AG20443 (cell line): ENCODE results near the gene NPDC1.
"Not testable (repeated sequence)": the region's sequence is repeated elsewhere in the genome, so short reads cannot be mapped to it uniquely, and the experiment has no call there.

ENCODE experiments used
- DNase-seq: peaks from one replicate; pipeline ENCODE4 v3.0.0; 2012; ENCODE audit warnings: low spot score, mixed read lengths

Gene NPDC1

GRCh38 chr9:137074657-137075274 is 28.8 kb upstream of the NPDC1 start:
- no peak for DNase-seq

GRCh38 chr9:137073992-137074399 is 28.0 kb upstream of the NPDC1 start:
- DNase-seq: no peak

GRCh38 chr9:137071282-137071681 is 25.3 kb upstream of the NPDC1 start:
- no peak for DNase-seq

GRCh38 chr9:137070906-137071275 is 24.9 kb upstream of the NPDC1 start:
- no peak for DNase-seq

GRCh38 chr9:137070201-137070905 is 24.4 kb upstream of the NPDC1 start, which contains the start of gene SAPCD2:
Gene SAPCD2 (minus strand): TSS chr9:137070557. CDS start chr9:137070460, 97 bp downstream.
- DNase-seq: peak; percentile 93

GRCh38 chr9:137069508-137070091 is 23.6 kb upstream of the NPDC1 start:
- no peak for DNase-seq

GRCh38 chr9:137068539-137069507 is 22.8 kb upstream of the NPDC1 start:
- no peak for DNase-seq

- DNase-seq: peak; percentile 85
Observed at GRCh38 chr9:137067860-137068538, 22.0 kb upstream of the NPDC1 start.

- no peak for DNase-seq
Observed at GRCh38 chr9:137066096-137066861, 20.3 kb upstream of the NPDC1 start.

GRCh38 chr9:137065336-137065967 is 19.5 kb upstream of the NPDC1 start:
- DNase-seq: no peak

- no peak for DNase-seq
Observed at GRCh38 chr9:137064880-137065164, 18.8 kb upstream of the NPDC1 start.

- peak; percentile 79 for DNase-seq
Observed at GRCh38 chr9:137064027-137064879, 18.3 kb upstream of the NPDC1 start.

- no peak for DNase-seq
Observed at GRCh38 chr9:137063311-137064026, 17.5 kb upstream of the NPDC1 start.

GRCh38 chr9:137062798-137063197 is 16.8 kb upstream of the NPDC1 start:
- not testable (repeated sequence) for DNase-seq

GRCh38 chr9:137062384-137062783 is 16.4 kb upstream of the NPDC1 start:
- DNase-seq: no peak

GRCh38 chr9:137058521-137059234 is 12.7 kb upstream of the NPDC1 start:
- DNase-seq: no peak

- no peak for DNase-seq
Observed at GRCh38 chr9:137057545-137057944, 11.6 kb upstream of the NPDC1 start.

- DNase-seq: no peak
Observed at GRCh38 chr9:137056739-137057415, 10.9 kb upstream of the NPDC1 start.
